ENCODE measurements around the gene PYGB. TPM values are rescaled to one million over a fixed set of nuclear protein-coding genes. Genes with fewer than 3 reads are reported as not detected.

PYGB gene
- total and polyA plus RNA-seq, 2 donors (not counting 1 experiment from before 2014, with no cell fraction given), result 22.5 to 30.6 TPM

DNA sequence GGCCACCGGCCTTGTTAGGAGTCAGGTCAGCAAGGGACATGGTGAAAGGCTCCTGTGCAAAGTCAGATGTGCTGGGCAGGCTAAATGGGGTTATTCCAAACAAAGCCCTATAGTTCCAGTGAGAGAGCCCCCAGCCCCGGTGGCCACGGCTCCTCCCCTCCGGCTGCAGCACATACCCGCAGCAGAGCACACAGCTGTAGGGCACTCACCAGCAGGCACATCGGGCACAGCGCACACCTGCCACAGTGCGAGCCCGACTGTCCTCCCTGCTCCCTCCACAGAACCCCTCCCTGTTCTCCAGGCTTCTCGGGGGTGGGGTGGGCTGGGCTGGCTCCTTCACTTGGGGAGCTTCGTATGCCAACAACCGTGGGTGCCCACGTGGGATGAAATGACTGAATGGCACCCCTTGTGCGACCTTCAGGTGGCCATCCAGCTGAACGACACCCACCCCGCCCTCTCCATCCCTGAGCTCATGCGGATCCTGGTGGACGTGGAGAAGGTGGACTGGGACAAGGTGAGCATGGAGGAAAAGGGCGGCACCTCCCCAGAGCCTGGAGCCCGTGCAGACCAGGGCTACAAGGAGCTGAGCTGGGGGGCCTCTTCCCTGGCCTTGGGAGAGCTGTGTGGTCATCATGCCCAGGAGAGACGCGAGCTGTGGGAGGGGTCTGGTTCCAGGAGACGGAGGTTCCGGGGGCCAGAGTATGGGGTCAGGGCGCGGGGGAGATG, 30.9 kb downstream of the PYGB start:
- H3K9me3 Mint-ChIP-seq (ENCODE audit: insufficient read depth), result no peaks in the 10 kb centered on the region
- intact Hi-C loops (cut with micrococcal nuclease), result no loop called here
- no peaks in the 10 kb centered on the region for H3K27me3 Mint-ChIP-seq
- no peak for TF ChIP-seq EZH2 (IDR thresholded peaks at IDR 0.05; ENCODE audit: borderline replicate concordance, insufficient read depth, low read depth, low read length, poor library complexity, severe bottlenecking)
- TF ChIP-seq CTCF (IDR thresholded peaks at IDR 0.05), result no peak
- Histone ChIP-seq H3K4me2 (replicated peaks; ENCODE audit: low read depth, low read length, poor library complexity, severe bottlenecking) (no peak overlapping the region), H3K9ac (ENCODE audit: low read length) (no peak overlapping the region), H3K4me1 (ENCODE audit: control insufficient read depth in 2 of 2, insufficient read depth in 2 of 2, low read length in 2 of 2) (peaks cover 25 to 33% of the 10 kb centered on the region in 2 donors), H3K36me3 (replicated peaks in 1 of 2; ENCODE audit: control extremely low read depth in 1 of 2, control insufficient read depth in 1 of 2, extremely low read depth in 1 of 2, insufficient read depth in 2 of 2, low read length in 1 of 2) (peaks cover 0 to 32% of the 10 kb centered on the region in 2 experiments), H4K20me1 (ENCODE audit: control insufficient read depth, insufficient read depth, low read length, poor library complexity, severe bottlenecking) (no peaks in the 10 kb centered on the region), H3K27me3 (replicated peaks in 1 of 4; ENCODE audit: control extremely low read depth in 1 of 4, control insufficient read depth in 3 of 4, insufficient read depth in 4 of 4, low read length in 3 of 4) (no peaks in the 10 kb centered on the region), H3K9me3 (ENCODE audit: control extremely low read depth in 1 of 3, control insufficient read depth in 2 of 3, insufficient read depth in 1 of 3, low read length in 2 of 3) (no peaks in the 10 kb centered on the region), H3K27ac (ENCODE audit: low read length in 2 of 2) (no peak overlapping the region), H3K4me3 (ENCODE audit: control extremely low read depth in 1 of 5, extremely low read depth in 1 of 5, insufficient read depth in 1 of 5, low read depth in 2 of 5, low read length in 4 of 5) (no peak overlapping the region), H3K79me2 (ENCODE audit: control insufficient read depth, insufficient read depth, low read length) (no peaks in the 10 kb centered on the region), H2AFZ (ENCODE audit: insufficient read depth, low read depth, low read length, poor library complexity, severe bottlenecking) (no peak overlapping the region)
- ChIA-PET POLR2A (no interaction called here), CTCF (no interaction called here)
- peaks cover 29% of the 10 kb centered on the region for H3K4me1 Mint-ChIP-seq
- no peak overlapping the region for H3K27ac Mint-ChIP-seq
- no peak for ATAC-seq (ENCODE audit: low read depth)
- H3K4me3 Mint-ChIP-seq, result no peak overlapping the region
- WGBS (ENCODE audit: insufficient coverage), result 96% methylated on average over 26 of the region's 26 CpGs
- no peak for DNase-seq

- Mint-ChIP-seq H3K9me3 (ENCODE audit: insufficient read depth) (no peaks in the 10 kb centered on the region), H3K4me1 (peaks cover 29% of the 10 kb centered on the region), H3K27ac (no peak overlapping the region), H3K4me3 (no peak overlapping the region), H3K27me3 (no peaks in the 10 kb centered on the region)
- H3K36me3 ChIP-seq (replicated peaks in 1 of 2; ENCODE audit: control extremely low read depth in 1 of 2, control insufficient read depth in 1 of 2, extremely low read depth in 1 of 2, insufficient read depth in 2 of 2, low read length in 1 of 2), result peaks cover 0 to 37% of the 10 kb centered on the region in 2 experiments
- no peaks in the 10 kb centered on the region for H4K20me1 ChIP-seq (ENCODE audit: control insufficient read depth, insufficient read depth, low read length, poor library complexity, severe bottlenecking)
- no peak overlapping the region for H3K27ac ChIP-seq (ENCODE audit: low read length in 2 of 2)
- no peak overlapping the region for H2AFZ ChIP-seq (ENCODE audit: insufficient read depth, low read depth, low read length, poor library complexity, severe bottlenecking)
- TF ChIP-seq EZH2 (IDR thresholded peaks at IDR 0.05; ENCODE audit: borderline replicate concordance, insufficient read depth, low read depth, low read length, poor library complexity, severe bottlenecking) (no peak), CTCF (IDR thresholded peaks at IDR 0.05) (no peak)
- no peak overlapping the region for H3K4me2 ChIP-seq (replicated peaks; ENCODE audit: low read depth, low read length, poor library complexity, severe bottlenecking)
- H3K4me3 ChIP-seq (ENCODE audit: control extremely low read depth in 1 of 5, extremely low read depth in 1 of 5, insufficient read depth in 1 of 5, low read depth in 2 of 5, low read length in 4 of 5), result no peak overlapping the region
- H3K27me3 ChIP-seq (replicated peaks in 1 of 4; ENCODE audit: control extremely low read depth in 1 of 4, control insufficient read depth in 3 of 4, insufficient read depth in 4 of 4, low read length in 3 of 4), result no peaks in the 10 kb centered on the region
- ATAC-seq (ENCODE audit: low read depth) (no peak), DNase-seq (no peak)
- ChIA-PET CTCF (no interaction called here), POLR2A (no interaction called here)
- H3K9ac ChIP-seq (ENCODE audit: low read length), result no peak overlapping the region
- 94% methylated on average over 6 of the region's 9 CpGs for WGBS (ENCODE audit: insufficient coverage)
- peaks cover 25 to 33% of the 10 kb centered on the region in 2 donors for H3K4me1 ChIP-seq (ENCODE audit: control insufficient read depth in 2 of 2, insufficient read depth in 2 of 2, low read length in 2 of 2)
- H3K9me3 ChIP-seq (ENCODE audit: control extremely low read depth in 1 of 3, control insufficient read depth in 2 of 3, insufficient read depth in 1 of 3, low read length in 2 of 3), result no peaks in the 10 kb centered on the region
- intact Hi-C loops (cut with micrococcal nuclease), result no loop called here
- no peaks in the 10 kb centered on the region for H3K79me2 ChIP-seq (ENCODE audit: control insufficient read depth, insufficient read depth, low read length)
These were observed 31.5 kb downstream of the PYGB start for GRCh38 chr20:25279403-25279802.

All from B cell (primary cell).